Breast epithelium (tissue), 4 donors: ENCODE data around the gene NR1I2. TPM values are rescaled to one million over a fixed set of nuclear protein-coding genes. Genes with fewer than 3 reads are reported as not detected.

Experiments
- DNase-seq, 2 donors: peaks; one replicate each; pipeline ENCODE4 v3.0.0-alpha.2; 2019; ENCODE audit warnings: low spot score in 2 of 2
- H3K27ac ChIP-seq, 2 donors: fragments of 200-600 bp; sonication (generic) in 1 of 2; one replicate each; pipeline ENCODE4 v1.5.1; 2016 to 2019; ENCODE audit warnings: mild to moderate bottlenecking in 1 of 2
- H3K27me3 ChIP-seq, 2 donors: fragments of 200-600 bp; sonication (generic) in 1 of 2; one replicate each; pipeline versions ENCODE4 v1.5.1 to v1.6.0; 2017 to 2019; ENCODE audit warnings: control low read depth in 1 of 2, mild to moderate bottlenecking in 1 of 2
- H3K36me3 ChIP-seq: fragments of 200-600 bp; one replicate; pipeline ENCODE4 v1.5.1; 2019
- H3K4me1 ChIP-seq, 2 donors: fragments of 200-600 bp; sonication (generic); one replicate each; pipeline ENCODE4 v1.5.1; 2016 to 2019; ENCODE audit warnings: control low read depth in 1 of 2
- H3K4me3 ChIP-seq, 3 donors: fragments of 200-600 bp; sonication (generic); 1 replicate in 2 of 3; 2 replicates in 1 of 3; pipeline ENCODE4 v1.5.1; 2016 to 2019; ENCODE audit warnings: mild to moderate bottlenecking in 3 of 3, moderate library complexity in 2 of 3
- H3K9me3 ChIP-seq, 2 donors: fragments of 200-600 bp; sonication (generic) in 1 of 2; one replicate each; pipeline ENCODE4 v1.5.1; 2016 to 2019; ENCODE audit warnings: control low read depth in 1 of 2
- POLR2A ChIP-seq: fragments of 450-650 bp; IDR thresholded peaks from one replicate; pipeline ENCODE4 v1.6.1; 2016; ENCODE audit warnings: antibody characterized with exemption, mild to moderate bottlenecking, moderate library complexity
- POLR2AphosphoS5 ChIP-seq, 3 donors: sonication (generic); formaldehyde crosslinking; IDR thresholded peaks; one replicate each; pipeline ENCODE4 v1.6.1; 2017; ENCODE audit warnings: antibody characterized with exemption in 3 of 3
- intact Hi-C: fragments of 100-400 bp; cut with DNase I; formaldehyde crosslinking; loops from one replicate; pipeline ENCODE4 v1.15.1; 2023; ENCODE audit warnings: low total_unique reads
- total RNA-seq, 3 donors: library from RNA; depleted of rRNA; stranded (reverse); fragments of >200 nt; gene quantifications; one replicate each; pipeline ENCODE4 v1.1.0, GENCODE V29; 2016
- TF ChIP-seq, protein P1 (sequence below), 3 donors: fragments of 450-650 bp; IDR thresholded peaks; one replicate each; pipeline ENCODE4 v1.5.1; 2016 to 2017; ENCODE audit warnings: antibody characterized with exemption in 3 of 3, mild to moderate bottlenecking in 3 of 3, moderate library complexity in 3 of 3

NR1I2 gene
- total RNA-seq, 3 donors from 2014 or later: 0.29 to 0.98 (median 0.32) TPM

DNA sequence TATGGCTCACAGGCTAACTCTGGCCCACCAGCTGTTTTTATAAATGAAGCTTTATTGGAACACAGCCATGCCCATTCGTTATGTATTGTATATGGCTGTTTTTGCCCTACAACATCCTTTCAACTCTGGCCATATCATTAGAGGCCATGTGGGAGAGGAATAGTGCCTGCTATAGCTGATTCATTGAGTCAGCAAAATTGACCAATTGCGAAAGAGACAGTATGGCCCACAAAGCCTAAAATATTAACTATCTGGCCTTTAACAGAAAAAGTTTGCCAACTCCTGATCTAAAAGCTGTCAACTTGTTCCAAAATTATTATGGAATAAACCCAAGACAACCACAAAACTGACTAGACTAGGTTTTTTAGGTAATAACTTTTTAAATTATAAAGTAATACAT, 1.4 kb downstream of the NR1I2 start:
- TF ChIP-seq POLR2AphosphoS5 (IDR thresholded peaks at IDR 0.05): no peak
- no peak for TF ChIP-seq POLR2A
- TF ChIP-seq, protein P1, sequence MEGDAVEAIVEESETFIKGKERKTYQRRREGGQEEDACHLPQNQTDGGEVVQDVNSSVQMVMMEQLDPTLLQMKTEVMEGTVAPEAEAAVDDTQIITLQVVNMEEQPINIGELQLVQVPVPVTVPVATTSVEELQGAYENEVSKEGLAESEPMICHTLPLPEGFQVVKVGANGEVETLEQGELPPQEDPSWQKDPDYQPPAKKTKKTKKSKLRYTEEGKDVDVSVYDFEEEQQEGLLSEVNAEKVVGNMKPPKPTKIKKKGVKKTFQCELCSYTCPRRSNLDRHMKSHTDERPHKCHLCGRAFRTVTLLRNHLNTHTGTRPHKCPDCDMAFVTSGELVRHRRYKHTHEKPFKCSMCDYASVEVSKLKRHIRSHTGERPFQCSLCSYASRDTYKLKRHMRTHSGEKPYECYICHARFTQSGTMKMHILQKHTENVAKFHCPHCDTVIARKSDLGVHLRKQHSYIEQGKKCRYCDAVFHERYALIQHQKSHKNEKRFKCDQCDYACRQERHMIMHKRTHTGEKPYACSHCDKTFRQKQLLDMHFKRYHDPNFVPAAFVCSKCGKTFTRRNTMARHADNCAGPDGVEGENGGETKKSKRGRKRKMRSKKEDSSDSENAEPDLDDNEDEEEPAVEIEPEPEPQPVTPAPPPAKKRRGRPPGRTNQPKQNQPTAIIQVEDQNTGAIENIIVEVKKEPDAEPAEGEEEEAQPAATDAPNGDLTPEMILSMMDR (IDR thresholded peaks at IDR 0.05): no peak
- H3K27ac ChIP-seq: no peak overlapping the region
- intact Hi-C loops: no loop called here
- H3K4me1 ChIP-seq: no peaks in the 10 kb centered on the region
- no peaks in the 10 kb centered on the region for H3K9me3 ChIP-seq
- DNase-seq: no peak
- H3K4me3 ChIP-seq: no peak overlapping the region
- no peaks in the 10 kb centered on the region for H3K27me3 ChIP-seq
- no peaks in the 10 kb centered on the region for H3K36me3 ChIP-seq

DNA sequence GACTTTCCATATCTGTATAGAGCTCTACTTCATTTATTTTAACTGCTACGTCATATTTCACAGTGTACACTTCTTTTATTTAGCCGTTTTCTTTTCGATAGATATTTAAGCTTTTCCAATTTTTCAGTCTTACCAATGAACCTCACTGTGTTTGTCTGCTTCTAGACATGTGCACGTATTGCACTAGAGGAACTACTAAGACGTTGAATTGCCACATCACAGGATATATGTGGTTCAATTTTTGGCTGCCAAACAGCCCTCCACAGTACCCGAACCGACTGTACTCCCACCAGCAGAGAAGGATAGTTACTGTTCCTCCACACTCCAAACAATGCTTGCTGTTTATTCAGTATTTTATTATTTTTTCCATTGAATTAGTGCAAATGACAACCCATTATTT, 2.0 kb downstream of the NR1I2 start:
- H3K4me3 ChIP-seq: no peak overlapping the region
- intact Hi-C loops: no loop called here
- no peak overlapping the region for H3K27ac ChIP-seq
- no peaks in the 10 kb centered on the region for H3K9me3 ChIP-seq
- TF ChIP-seq, protein P1 (IDR thresholded peaks at IDR 0.05): no peak
- TF ChIP-seq POLR2AphosphoS5 (IDR thresholded peaks at IDR 0.05): no peak
- no peaks in the 10 kb centered on the region for H3K27me3 ChIP-seq
- H3K36me3 ChIP-seq: no peaks in the 10 kb centered on the region
- H3K4me1 ChIP-seq: no peaks in the 10 kb centered on the region
- DNase-seq: no peak

DNA sequence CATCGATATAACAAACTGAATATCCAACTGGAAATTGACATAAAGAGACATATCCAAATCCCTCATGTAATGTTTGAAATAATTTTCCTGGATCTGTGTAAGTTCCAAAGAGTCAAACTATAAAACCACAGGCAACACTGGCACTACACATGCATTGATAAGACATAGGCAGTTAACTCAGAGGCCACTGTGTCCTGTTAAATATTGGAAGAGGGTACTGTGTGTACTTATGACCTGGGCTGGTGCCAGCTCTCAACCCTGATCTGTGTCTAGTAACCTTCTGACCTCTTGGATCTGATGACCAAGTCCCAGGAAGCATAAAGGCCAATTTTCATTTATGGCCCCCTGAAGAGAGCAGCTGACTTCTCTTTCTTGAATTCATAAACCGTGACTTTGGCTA, 4.5 kb downstream of the NR1I2 start:
- Histone ChIP-seq H3K4me3 (no peak overlapping the region), H3K27ac (no peak overlapping the region), H3K9me3 (no peaks in the 10 kb centered on the region), H3K36me3 (no peaks in the 10 kb centered on the region), H3K27me3 (no peaks in the 10 kb centered on the region), H3K4me1 (no peaks in the 10 kb centered on the region)
- intact Hi-C loops: no loop called here
- TF ChIP-seq, protein P1 (IDR thresholded peaks at IDR 0.05): no peak
- TF ChIP-seq POLR2AphosphoS5 (IDR thresholded peaks at IDR 0.05) (no peak), POLR2A (no peak)
- DNase-seq: no peak

DNA sequence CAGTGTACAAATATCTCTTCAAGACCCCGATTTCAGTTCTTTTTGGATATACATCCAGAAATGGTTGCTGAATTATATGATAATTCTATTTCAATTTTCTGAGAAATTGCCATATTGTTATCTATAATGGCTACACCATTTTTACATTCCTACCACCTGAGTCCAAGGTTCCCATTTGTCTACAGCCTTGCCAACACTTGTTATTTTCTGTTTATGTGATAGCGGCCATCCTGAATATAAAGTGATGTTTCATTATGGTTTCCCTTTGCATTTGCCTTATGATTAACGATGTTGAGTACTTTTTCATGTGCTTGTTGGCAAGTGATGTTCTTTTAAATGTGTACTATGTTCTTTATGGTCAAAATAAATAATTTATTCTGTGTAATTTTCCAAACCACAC, 8.5 kb downstream of the NR1I2 start:
- Histone ChIP-seq H3K36me3 (no peaks in the 10 kb centered on the region), H3K4me1 (no peaks in the 10 kb centered on the region), H3K9me3 (no peaks in the 10 kb centered on the region), H3K27me3 (no peaks in the 10 kb centered on the region), H3K27ac (no peak overlapping the region), H3K4me3 (no peak overlapping the region)
- no peak for DNase-seq
- TF ChIP-seq, protein P1 (IDR thresholded peaks at IDR 0.05): no peak
- TF ChIP-seq POLR2AphosphoS5 (IDR thresholded peaks at IDR 0.05) (no peak), POLR2A (no peak)
- intact Hi-C loops: no loop called here

DNA sequence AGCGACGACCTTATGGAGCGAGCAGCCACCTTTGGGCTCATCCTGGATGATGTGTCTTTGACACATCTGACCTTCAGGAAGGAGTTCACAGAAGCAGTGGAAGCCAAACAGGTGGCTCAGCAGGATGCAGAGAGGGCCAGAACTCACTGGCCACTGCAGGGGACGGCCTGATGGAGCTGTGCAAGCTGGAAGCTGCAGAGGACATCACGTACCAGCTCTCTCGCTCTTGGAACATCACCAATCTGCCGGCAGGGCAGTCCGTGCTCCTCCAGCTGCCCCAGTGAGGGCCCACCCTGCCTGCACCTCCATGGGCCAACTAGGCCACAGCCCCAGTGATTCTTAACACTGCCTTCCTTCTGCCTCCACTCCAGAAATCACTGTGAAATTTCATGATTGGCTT, 10.4 kb downstream of the NR1I2 start:
- no peaks in the 10 kb centered on the region for H3K9me3 ChIP-seq
- DNase-seq: no peak
- intact Hi-C loops: no loop called here
- no peak overlapping the region for H3K27ac ChIP-seq
- H3K4me1 ChIP-seq: no peaks in the 10 kb centered on the region
- no peaks in the 10 kb centered on the region for H3K27me3 ChIP-seq
- TF ChIP-seq, protein P1 (IDR thresholded peaks at IDR 0.05): no peak
- TF ChIP-seq POLR2A (no peak), POLR2AphosphoS5 (IDR thresholded peaks at IDR 0.05) (no peak)
- no peaks in the 10 kb centered on the region for H3K36me3 ChIP-seq
- H3K4me3 ChIP-seq: no peak overlapping the region
